HEK293T (cell line): ENCODE results near the gene WDPCP.
"Not testable (repeated sequence)": the region's sequence is repeated elsewhere in the genome, so short reads cannot be mapped to it uniquely, and the experiment has no call there.

Experiments used
- CTCF ChIA-PET: fragments of 350-600 bp; formaldehyde crosslinking; extraction: SDS; loops from one replicate; lab custom pipeline; 2021; ENCODE audit warnings: antibody characterized with exemption, inconsistent platforms; lab: Yijun Ruan, JAX
- POLR2A ChIA-PET: fragments of 350-600 bp; formaldehyde crosslinking; extraction: SDS; loops from one replicate; lab custom pipeline; 2020; ENCODE audit warnings: antibody characterized with exemption, inconsistent platforms; lab: Yijun Ruan, JAX
- DNase-seq: peaks from one replicate; pipeline ENCODE4 v3.0.0; 2012; ENCODE audit warnings: mixed read lengths; ENCODE audit errors: extremely low spot score
- ARNT ChIP-seq: fragments of 450-650 bp; IDR thresholded peaks from 2 replicates; pipeline ENCODE4 v1.6.1; 2017; ENCODE audit warnings: mild to moderate bottlenecking
- BHLHE40 ChIP-seq: fragments of 450-650 bp; IDR thresholded peaks from 2 replicates; pipeline ENCODE4 v1.6.1; 2016; ENCODE audit warnings: mild to moderate bottlenecking, moderate library complexity, borderline replicate concordance
- CTBP1 ChIP-seq: fragments of 450-650 bp; IDR thresholded peaks from 2 replicates; pipeline ENCODE4 v1.6.1; 2016; ENCODE audit warnings: borderline replicate concordance
- ELF4 ChIP-seq: fragments of 450-650 bp; IDR thresholded peaks from 2 replicates; pipeline ENCODE4 v1.6.1; 2017; ENCODE audit warnings: antibody characterized with exemption
- FOXA1 ChIP-seq: fragments of 450-650 bp; IDR thresholded peaks from 2 replicates; pipeline ENCODE4 v1.6.1; 2016; ENCODE audit warnings: mild to moderate bottlenecking
- FOXK2 ChIP-seq: fragments of 450-650 bp; IDR thresholded peaks from 2 replicates; pipeline ENCODE4 v1.6.1; 2016; ENCODE audit warnings: mild to moderate bottlenecking
- FOXM1 ChIP-seq: fragments of 450-650 bp; IDR thresholded peaks from 2 replicates; pipeline ENCODE4 v1.6.1; 2017; ENCODE audit warnings: mild to moderate bottlenecking, borderline replicate concordance
- HDGF ChIP-seq: fragments of 450-650 bp; IDR thresholded peaks from 2 replicates; pipeline ENCODE4 v1.6.1; 2017; ENCODE audit warnings: antibody characterized with exemption, borderline replicate concordance
- L3MBTL2 ChIP-seq: fragments of 450-650 bp; conservative IDR thresholded peaks from 2 replicates; pipeline ENCODE4 v1.6.1; 2016; ENCODE audit warnings: mild to moderate bottlenecking
- LEF1 ChIP-seq: fragments of 450-650 bp; IDR thresholded peaks from 2 replicates; pipeline ENCODE4 v1.6.1; 2017; ENCODE audit warnings: mild to moderate bottlenecking, borderline replicate concordance
- NFRKB ChIP-seq: fragments of 450-650 bp; IDR thresholded peaks from 2 replicates; pipeline ENCODE4 v1.6.1; 2016; ENCODE audit warnings: mild to moderate bottlenecking, moderate library complexity
- SP1 ChIP-seq: fragments of 450-650 bp; IDR thresholded peaks from 2 replicates; pipeline ENCODE4 v1.6.1; 2017
- SUZ12 ChIP-seq: fragments of 450-650 bp; IDR thresholded peaks from 2 replicates; pipeline ENCODE4 v1.6.1; 2016; ENCODE audit warnings: mild to moderate bottlenecking
- TARDBP ChIP-seq: fragments of 450-650 bp; IDR thresholded peaks from 2 replicates; pipeline ENCODE4 v1.6.1; 2016
- ZNF384 ChIP-seq: fragments of 450-650 bp; IDR thresholded peaks from 2 replicates; pipeline ENCODE4 v1.6.1; 2016
- TF ChIP-seq, protein P1 (sequence below): fragments of 450-650 bp; IDR thresholded peaks from 2 replicates; pipeline ENCODE4 v1.6.1; 2016

Gene WDPCP, protein sequence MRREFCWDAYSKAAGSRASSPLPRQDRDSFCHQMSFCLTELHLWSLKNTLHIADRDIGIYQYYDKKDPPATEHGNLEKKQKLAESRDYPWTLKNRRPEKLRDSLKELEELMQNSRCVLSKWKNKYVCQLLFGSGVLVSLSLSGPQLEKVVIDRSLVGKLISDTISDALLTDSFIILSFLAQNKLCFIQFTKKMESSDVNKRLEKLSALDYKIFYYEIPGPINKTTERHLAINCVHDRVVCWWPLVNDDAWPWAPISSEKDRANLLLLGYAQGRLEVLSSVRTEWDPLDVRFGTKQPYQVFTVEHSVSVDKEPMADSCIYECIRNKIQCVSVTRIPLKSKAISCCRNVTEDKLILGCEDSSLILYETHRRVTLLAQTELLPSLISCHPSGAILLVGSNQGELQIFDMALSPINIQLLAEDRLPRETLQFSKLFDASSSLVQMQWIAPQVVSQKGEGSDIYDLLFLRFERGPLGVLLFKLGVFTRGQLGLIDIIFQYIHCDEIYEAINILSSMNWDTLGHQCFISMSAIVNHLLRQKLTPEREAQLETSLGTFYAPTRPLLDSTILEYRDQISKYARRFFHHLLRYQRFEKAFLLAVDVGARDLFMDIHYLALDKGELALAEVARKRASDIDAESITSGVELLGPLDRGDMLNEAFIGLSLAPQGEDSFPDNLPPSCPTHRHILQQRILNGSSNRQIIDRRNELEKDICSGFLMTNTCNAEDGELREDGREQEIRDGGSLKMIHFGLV

DNA sequence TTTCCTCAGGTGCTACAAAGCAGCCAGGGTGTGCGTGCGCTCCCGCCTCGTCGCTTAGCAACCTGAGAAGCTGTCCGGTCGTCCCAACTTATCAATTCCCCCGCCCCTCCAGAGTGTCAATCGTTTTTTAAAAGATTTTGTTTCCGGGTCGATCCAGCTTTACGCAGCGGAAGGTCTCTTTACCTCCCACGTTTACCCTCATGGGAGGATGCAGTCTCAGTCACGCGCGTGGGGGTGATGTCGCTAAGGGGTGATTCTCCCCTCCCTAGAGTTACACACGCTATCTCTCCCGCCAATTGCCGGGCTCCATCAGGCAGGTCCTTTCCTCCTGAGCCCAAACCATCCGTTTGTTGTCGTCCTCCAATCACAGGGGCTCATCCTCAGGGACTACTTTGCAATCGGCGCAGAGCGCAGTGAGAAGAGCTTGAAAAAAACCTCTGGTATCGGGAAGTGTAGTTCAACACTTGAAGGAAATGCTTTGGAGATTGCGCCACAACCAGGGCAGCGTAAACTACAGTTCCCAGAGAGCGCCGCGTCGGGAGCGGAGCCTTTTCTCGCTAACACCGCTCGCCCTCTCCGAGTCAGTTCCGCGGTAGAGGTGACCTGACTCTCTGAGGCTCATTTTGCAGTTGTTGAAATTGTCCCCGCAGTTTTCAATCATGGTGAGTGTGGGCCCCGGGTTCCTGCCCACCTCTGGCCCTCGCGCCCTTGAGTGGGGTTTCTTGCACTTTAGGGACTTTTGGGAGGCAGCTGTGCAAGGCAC, at the start of gene WDPCP, which contains the start of gene MDH1:
TSS of gene WDPCP (minus strand) at position 93 of the 763 bp plus-strand sequence. CDS start 206 bp downstream, outside the sequence.
TSS of gene MDH1 (plus strand) at position 579 of the 763 bp plus-strand sequence. CDS start at position 660, 81 bp downstream.
- TF ChIP-seq LEF1 (no peak), ZNF384 (peak; percentile 97), NFRKB (peak; percentile 73), FOXK2 (no peak), SP1 (no peak), L3MBTL2 (peak; percentile 91), BHLHE40 (no peak), TARDBP (peak; percentile 67), SUZ12 (peak; percentile 98), FOXA1 (no peak), FOXM1 (no peak), CTBP1 (peak; percentile 81), ARNT (no peak), ELF4 (peak; percentile 95), HDGF (no peak)
- TF ChIP-seq, protein P1, sequence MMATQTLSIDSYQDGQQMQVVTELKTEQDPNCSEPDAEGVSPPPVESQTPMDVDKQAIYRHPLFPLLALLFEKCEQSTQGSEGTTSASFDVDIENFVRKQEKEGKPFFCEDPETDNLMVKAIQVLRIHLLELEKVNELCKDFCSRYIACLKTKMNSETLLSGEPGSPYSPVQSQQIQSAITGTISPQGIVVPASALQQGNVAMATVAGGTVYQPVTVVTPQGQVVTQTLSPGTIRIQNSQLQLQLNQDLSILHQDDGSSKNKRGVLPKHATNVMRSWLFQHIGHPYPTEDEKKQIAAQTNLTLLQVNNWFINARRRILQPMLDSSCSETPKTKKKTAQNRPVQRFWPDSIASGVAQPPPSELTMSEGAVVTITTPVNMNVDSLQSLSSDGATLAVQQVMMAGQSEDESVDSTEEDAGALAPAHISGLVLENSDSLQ: peak; percentile 89
- POLR2A ChIA-PET: interaction anchor here (0.7 to 2.4 kb wide), 9 partner anchors 8 to 264 kb away, joined by 3 to 15 read pairs (median 3); no protein-coding TSS in a partner anchor
- peak; percentile 81 for DNase-seq
- CTCF ChIA-PET: no interaction called here

DNA sequence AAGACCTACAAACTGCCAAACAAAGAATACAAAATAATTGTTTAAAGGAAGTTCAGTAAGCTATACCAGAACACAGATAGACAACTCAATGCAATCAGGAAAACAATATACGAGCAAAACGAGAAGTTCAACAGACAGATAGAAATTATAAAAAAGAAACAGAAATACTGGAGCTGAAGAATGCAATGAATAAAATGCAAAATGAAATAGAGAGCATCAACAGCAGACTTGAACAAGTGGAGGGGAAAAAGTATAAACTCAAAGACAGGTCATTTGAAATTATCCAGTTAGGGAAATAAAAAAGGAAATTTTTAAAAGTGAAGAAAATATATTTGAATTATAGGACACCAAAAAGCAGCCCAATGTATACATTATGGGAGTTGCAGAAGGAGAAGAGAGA, 44.1 kb upstream of the WDPCP start:
- DNase-seq: no peak
- POLR2A ChIA-PET: no interaction called here
- TF ChIP-seq ZNF384 (no peak), HDGF (no peak), LEF1 (no peak), SP1 (no peak), L3MBTL2 (no peak), BHLHE40 (no peak), FOXK2 (no peak), NFRKB (no peak), FOXA1 (no peak), SUZ12 (no peak), FOXM1 (no peak), TARDBP (no peak), ELF4 (no peak), CTBP1 (no peak), ARNT (no peak)
- TF ChIP-seq, protein P1: no peak
- CTCF ChIA-PET: no interaction called here

DNA sequence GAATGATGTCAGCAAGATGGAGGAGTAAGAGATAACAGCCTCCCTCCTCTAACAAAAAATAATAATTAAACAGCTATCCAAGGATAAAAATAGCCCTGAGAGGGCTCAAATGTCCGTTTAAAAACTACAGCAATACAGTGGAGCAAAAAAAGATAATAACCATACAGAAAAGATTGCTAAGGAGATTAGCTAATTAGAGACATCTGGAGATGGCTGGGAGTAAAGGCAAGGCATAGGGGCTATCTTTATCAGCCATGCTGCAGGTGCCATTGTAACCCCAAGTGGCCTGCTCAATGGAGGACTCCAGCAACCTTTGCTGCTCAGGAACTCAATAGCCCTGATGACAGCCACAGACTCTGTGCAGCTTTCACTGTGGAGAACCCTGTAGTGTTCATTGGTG, 43.2 kb upstream of the WDPCP start:
- no peak for DNase-seq
- CTCF ChIA-PET: no interaction called here
- POLR2A ChIA-PET: no interaction called here
- no peak for TF ChIP-seq TARDBP
- TF ChIP-seq CTBP1: no peak
- TF ChIP-seq FOXK2: no peak
- TF ChIP-seq, protein P1: no peak
- TF ChIP-seq NFRKB: no peak
- TF ChIP-seq SP1: no peak
- TF ChIP-seq ZNF384: no peak
- TF ChIP-seq FOXA1: no peak
- no peak for TF ChIP-seq BHLHE40
- no peak for TF ChIP-seq ELF4
- TF ChIP-seq ARNT: no peak

DNA sequence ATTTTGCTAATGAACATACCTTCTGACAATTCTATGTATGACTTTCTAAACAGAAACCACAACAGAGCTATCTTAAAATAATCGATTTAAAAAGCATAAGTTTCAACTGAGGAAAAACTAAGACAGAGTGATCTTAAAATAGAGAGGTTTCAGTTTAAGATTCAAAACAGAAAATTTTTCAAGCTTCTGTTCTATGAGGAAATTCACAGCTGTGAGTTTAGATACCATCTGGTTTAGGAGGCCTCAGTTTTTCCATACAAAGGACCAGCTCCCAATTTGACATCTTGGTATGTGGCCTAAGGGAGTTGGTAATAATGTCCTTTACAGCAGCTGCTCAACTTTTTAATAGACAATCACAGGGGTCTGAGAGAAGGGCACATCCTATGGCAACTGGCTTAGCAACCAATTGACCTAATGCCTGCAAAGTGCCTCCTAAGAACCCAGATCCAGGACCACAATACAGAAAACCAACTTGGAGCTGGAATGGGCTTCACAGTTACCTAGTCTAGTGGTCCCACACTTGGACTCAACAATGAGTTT, 40.2 kb upstream of the WDPCP start:
- no peak for DNase-seq
- CTCF ChIA-PET: no interaction called here
- TF ChIP-seq HDGF (no peak), CTBP1 (no peak), FOXA1 (no peak), BHLHE40 (no peak)
- POLR2A ChIA-PET: no interaction called here

DNA sequence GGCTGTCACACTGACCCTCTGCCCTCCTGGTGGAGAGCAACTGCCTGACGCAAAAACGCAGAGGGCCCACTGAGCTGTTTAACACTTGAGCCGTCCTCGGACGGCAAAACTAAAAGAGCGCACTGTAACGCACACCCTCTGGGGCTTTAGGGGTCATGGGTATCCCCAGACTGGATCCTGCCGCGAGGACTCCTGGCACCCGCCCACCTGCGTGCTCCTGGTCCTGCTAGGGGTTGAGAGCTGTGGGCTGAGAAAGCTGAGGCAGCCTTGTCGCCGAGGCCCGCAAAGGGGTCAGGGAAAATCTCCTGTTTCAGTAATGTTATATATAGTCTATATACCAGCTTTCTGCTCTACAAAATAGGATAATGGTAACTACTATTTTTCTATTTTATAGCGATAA, 39.6 kb upstream of the WDPCP start:
- POLR2A ChIA-PET: no interaction called here
- no peak for DNase-seq
- no peak for TF ChIP-seq FOXA1
- TF ChIP-seq SUZ12: no peak
- CTCF ChIA-PET: no interaction called here

DNA sequence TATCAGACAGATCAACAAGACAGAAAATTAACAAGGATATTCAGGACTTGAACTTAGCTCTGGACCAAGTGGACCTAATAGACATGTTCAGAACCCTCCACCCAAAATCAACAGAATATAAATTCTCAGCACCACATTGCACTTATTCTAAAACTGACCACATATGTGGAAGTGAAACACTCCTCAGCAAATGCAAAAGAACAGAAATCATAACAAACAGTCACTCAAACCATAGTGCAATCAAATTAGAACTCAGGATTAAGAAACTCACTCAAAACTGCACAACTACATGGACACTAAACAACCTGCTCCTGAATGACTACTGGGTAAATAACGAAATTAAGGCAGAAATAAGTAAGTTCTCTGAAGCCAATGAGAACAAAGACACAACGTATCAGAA, 35.5 kb upstream of the WDPCP start:
- CTCF ChIA-PET, POLR2A ChIA-PET, DNase-seq: not testable (repeated sequence)
